OCI-LY1 (cell line): ENCODE results near the gene ITGB7.

ENCODE experiments used
- H2AFZ ChIP-seq: fragments of 200-600 bp; sonication (generic), shearing (Covaris generic); 2 replicates; pipeline ENCODE4 v1.6.0; 2014; ENCODE audit warnings: antibody characterized with exemption, mild to moderate bottlenecking, low read length
- H3F3A ChIP-seq: fragments of 200-600 bp; sonication (generic), shearing (Covaris generic); 2 replicates; pipeline ENCODE4 v1.6.0; 2014; ENCODE audit warnings: mild to moderate bottlenecking, antibody characterized with exemption, low read length, moderate library complexity; ENCODE audit not compliant: insufficient read depth
- H3K27ac ChIP-seq: fragments of 200-600 bp; sonication (generic); 2 replicates; pipeline ENCODE4 v1.5.1; 2014; ENCODE audit warnings: low read length, mixed run types, mild to moderate bottlenecking, low read depth; ENCODE audit not compliant: poor library complexity, severe bottlenecking
- H3K27me3 ChIP-seq: fragments of 200-600 bp; sonication (generic); 2 replicates; pipeline ENCODE4 v1.6.0; 2014; ENCODE audit warnings: antibody characterized with exemption, mild to moderate bottlenecking, low read length, moderate library complexity; ENCODE audit not compliant: insufficient read depth
- H3K36me3 ChIP-seq: fragments of 200-600 bp; sonication (generic); 2 replicates; pipeline ENCODE4 v1.6.1; 2014; ENCODE audit warnings: mild to moderate bottlenecking, antibody characterized with exemption, low read length, moderate library complexity, mixed read lengths; ENCODE audit not compliant: insufficient read depth
- H3K4me1 ChIP-seq: fragments of 200-600 bp; sonication (generic); 2 replicates; pipeline ENCODE4 v1.5.1; 2014; ENCODE audit warnings: mild to moderate bottlenecking, low read length, moderate library complexity; ENCODE audit not compliant: insufficient read depth, severe bottlenecking
- H3K4me2 ChIP-seq: fragments of 200-600 bp; sonication (generic), shearing (Covaris generic); 2 replicates; pipeline ENCODE4 v1.6.1; 2014; ENCODE audit warnings: low read length
- H3K4me3 ChIP-seq: fragments of 200-600 bp; sonication (generic); 2 replicates; pipeline ENCODE4 v1.5.1; 2014; ENCODE audit warnings: low read length, low read depth, mild to moderate bottlenecking, mixed read lengths; ENCODE audit not compliant: poor library complexity, severe bottlenecking
- H3K79me2 ChIP-seq: fragments of 200-600 bp; shearing (Covaris generic); 2 replicates; pipeline ENCODE4 v1.6.1; 2016; ENCODE audit warnings: mixed run types, low read length, mixed read lengths; ENCODE audit not compliant: insufficient read depth
- H3K9ac ChIP-seq: fragments of 200-600 bp; sonication (generic), shearing (Covaris generic); 2 replicates; pipeline ENCODE4 v1.6.1; 2014; ENCODE audit warnings: mild to moderate bottlenecking, low read length, mixed read lengths
- H3K9me2 ChIP-seq: fragments of 200-600 bp; sonication (generic), shearing (Covaris generic); 2 replicates; pipeline ENCODE4 v1.6.1; 2014; ENCODE audit warnings: low read depth, mild to moderate bottlenecking, low read length, mixed read lengths
- H3K9me3 ChIP-seq: fragments of 200-600 bp; shearing (Covaris generic); 2 replicates; pipeline ENCODE4 v1.6.1; 2014; ENCODE audit warnings: low read length, mixed read lengths
- H4K20me1 ChIP-seq: fragments of 200-600 bp; sonication (generic), shearing (Covaris generic); 2 replicates; pipeline ENCODE4 v1.6.0; 2016; ENCODE audit warnings: mild to moderate bottlenecking, low read length; ENCODE audit not compliant: insufficient read depth
- EZH2 ChIP-seq: fragments of 200-600 bp; sonication (generic), shearing (Covaris generic); IDR thresholded peaks from 2 replicates; pipeline ENCODE4 v1.8.0; 2017; ENCODE audit warnings: borderline replicate concordance, mixed run types, mild to moderate bottlenecking, antibody characterized with exemption, low read length, moderate library complexity, mixed read lengths
- TF ChIP-seq, protein P1 (sequence below): fragments of 200-600 bp; sonication (generic), shearing (Covaris generic); IDR thresholded peaks from 2 replicates; pipeline ENCODE4 v1.5.1; 2017; ENCODE audit warnings: mild to moderate bottlenecking, antibody characterized with exemption, low read length, moderate library complexity, mixed read lengths

The ITGB7 gene

DNA sequence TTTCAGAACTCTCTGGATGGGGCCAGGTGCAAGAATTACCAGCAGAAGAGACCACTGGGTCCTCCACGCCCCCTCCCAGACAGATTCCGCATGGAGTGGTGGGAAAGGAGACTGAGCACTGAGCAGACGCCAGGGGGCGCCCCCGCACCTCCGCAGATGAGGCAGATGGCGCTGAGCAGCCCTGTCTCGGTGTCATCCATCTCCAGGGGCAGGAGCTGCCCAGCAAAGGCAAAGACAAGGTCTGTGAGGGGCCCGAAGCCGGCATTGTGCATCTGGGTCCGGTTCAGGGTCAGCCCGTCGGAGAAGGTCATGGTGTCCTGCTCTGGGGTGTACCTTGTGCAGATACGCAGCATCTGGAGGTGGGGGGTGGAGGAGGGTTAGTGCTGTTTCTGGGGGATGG lies 6.3 kb upstream of the ITGB7 start:
- no peak overlapping the region for H2AFZ ChIP-seq
- H4K20me1 ChIP-seq: no peaks in the 10 kb centered on the region
- TF ChIP-seq, protein P1, sequence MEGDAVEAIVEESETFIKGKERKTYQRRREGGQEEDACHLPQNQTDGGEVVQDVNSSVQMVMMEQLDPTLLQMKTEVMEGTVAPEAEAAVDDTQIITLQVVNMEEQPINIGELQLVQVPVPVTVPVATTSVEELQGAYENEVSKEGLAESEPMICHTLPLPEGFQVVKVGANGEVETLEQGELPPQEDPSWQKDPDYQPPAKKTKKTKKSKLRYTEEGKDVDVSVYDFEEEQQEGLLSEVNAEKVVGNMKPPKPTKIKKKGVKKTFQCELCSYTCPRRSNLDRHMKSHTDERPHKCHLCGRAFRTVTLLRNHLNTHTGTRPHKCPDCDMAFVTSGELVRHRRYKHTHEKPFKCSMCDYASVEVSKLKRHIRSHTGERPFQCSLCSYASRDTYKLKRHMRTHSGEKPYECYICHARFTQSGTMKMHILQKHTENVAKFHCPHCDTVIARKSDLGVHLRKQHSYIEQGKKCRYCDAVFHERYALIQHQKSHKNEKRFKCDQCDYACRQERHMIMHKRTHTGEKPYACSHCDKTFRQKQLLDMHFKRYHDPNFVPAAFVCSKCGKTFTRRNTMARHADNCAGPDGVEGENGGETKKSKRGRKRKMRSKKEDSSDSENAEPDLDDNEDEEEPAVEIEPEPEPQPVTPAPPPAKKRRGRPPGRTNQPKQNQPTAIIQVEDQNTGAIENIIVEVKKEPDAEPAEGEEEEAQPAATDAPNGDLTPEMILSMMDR: peak; percentile 96
- no peak for TF ChIP-seq EZH2
- H3K4me1 ChIP-seq: peaks cover 12% of the 10 kb centered on the region
- H3K27ac ChIP-seq: no peak overlapping the region
- no peak overlapping the region for H3K4me3 ChIP-seq
- no peaks in the 10 kb centered on the region; the same call in 1 of the 2 replicates for H3F3A ChIP-seq
- no peak overlapping the region; the same call in 1 of the 2 replicates for H3K4me2 ChIP-seq
- H3K9me3 ChIP-seq: no peaks in the 10 kb centered on the region
- peaks cover 3% of the 10 kb centered on the region; the same call in 1 of the 2 replicates for H3K27me3 ChIP-seq
- no peak overlapping the region for H3K9ac ChIP-seq
- no peaks in the 10 kb centered on the region for H3K79me2 ChIP-seq
- H3K36me3 ChIP-seq: no peaks in the 10 kb centered on the region
- no peaks in the 10 kb centered on the region for H3K9me2 ChIP-seq

DNA sequence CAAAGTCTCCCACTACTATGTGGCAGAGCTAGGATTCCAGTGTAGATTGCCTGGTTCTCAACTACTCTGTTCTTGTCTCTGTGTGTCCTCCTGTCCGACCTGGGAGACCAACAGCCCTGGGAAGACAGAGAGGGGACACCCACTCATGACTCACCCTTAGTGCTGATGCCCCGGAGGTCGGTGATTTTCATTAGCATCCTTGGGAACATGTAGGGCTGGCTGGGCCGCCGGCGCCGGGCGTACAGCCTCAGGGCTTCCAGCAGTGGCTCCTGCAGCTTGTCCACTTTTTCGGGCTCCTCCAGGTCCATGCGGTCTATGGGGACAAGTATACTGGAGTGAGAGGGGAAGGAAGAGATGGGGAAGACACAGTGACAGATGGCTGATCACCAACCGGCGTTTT lies 5.9 kb upstream of the ITGB7 start:
- no peak overlapping the region for H3K9ac ChIP-seq
- H3K79me2 ChIP-seq: no peaks in the 10 kb centered on the region
- H3K9me2 ChIP-seq: no peaks in the 10 kb centered on the region
- no peaks in the 10 kb centered on the region for H3K9me3 ChIP-seq
- no peak overlapping the region for H3K27ac ChIP-seq
- TF ChIP-seq, protein P1: no peak
- TF ChIP-seq EZH2: no peak
- no peak overlapping the region for H3K4me2 ChIP-seq
- H3K36me3 ChIP-seq: no peaks in the 10 kb centered on the region
- peaks cover 15% of the 10 kb centered on the region for H3K4me1 ChIP-seq
- no peaks in the 10 kb centered on the region; the same call in 1 of the 2 replicates for H3F3A ChIP-seq
- no peak overlapping the region for H2AFZ ChIP-seq
- H3K4me3 ChIP-seq: no peak overlapping the region
- H3K27me3 ChIP-seq: peaks cover 3% of the 10 kb centered on the region; the same call in 1 of the 2 replicates
- no peaks in the 10 kb centered on the region for H4K20me1 ChIP-seq

DNA sequence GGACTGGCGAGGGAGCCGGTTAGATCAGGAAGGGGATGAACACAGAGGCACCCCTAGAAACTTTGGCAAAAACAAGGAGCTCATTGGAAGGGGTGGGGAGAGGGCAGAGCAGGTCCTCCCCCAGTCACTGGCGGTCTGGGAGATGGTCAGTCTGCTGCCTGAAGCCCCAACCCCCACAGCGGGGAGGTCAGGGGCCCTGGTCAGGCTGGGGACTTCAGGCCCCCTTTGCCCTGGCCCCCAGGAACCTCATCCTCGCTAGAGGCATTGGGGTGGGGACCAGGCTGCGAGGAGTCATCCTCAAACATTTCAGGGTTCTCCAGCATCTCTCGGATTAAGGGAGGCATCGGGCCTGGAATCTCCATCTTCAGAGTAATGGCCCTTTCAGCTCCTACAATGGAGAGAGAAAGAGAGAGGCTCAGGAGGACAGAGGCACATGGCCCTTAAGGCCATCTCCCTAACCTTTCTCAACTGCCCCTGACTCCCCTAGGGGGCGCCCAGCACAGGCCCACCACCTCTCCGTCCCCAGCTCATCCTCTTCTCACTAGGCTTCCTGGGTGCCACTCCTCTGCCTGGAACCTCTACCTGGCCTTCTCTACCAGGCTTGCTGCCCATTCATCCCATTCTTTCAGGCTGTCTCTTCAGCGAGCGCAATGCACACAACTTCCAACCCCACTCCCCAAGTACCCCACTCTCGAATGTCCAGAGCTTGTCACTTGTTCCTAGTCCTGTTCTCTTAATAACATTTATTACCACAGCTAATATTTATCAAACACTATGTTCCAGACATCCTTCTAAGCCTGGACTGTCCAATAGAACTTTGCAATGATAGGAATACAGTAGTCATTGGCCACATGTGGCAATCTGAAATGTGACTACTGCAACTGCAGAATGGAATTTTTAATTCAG lies 4.7 kb upstream of the ITGB7 start:
- Histone ChIP-seq H3K27me3 (no peaks in the 10 kb centered on the region), H3K4me3 (no peak overlapping the region), H3F3A (no peaks in the 10 kb centered on the region; the same call in 1 of the 2 replicates), H4K20me1 (no peaks in the 10 kb centered on the region), H3K9me3 (no peaks in the 10 kb centered on the region), H3K36me3 (no peaks in the 10 kb centered on the region), H3K4me1 (peaks cover 21% of the 10 kb centered on the region), H3K79me2 (no peaks in the 10 kb centered on the region), H3K4me2 (no peak overlapping the region), H3K9me2 (no peaks in the 10 kb centered on the region), H3K27ac (no peak overlapping the region), H2AFZ (no peak overlapping the region), H3K9ac (no peak overlapping the region)
- TF ChIP-seq, protein P1: peak; percentile 68
- no peak for TF ChIP-seq EZH2
